Smooth muscle cell (in vitro differentiated cells): ENCODE results near the gene SKA2. TPM values are rescaled to one million over a fixed set of nuclear protein-coding genes. Genes with fewer than 3 reads are reported as not detected.

Experiments
- DNase-seq: peaks from one replicate; lab custom pipeline; 2025; ENCODE audit not compliant: unreplicated experiment; lab: John Stamatoyannopoulos, UW
- H2AFZ ChIP-seq: fragments of 200-600 bp; sonication (generic); 2 replicates; pipeline ENCODE4 v1.6.0; 2016; ENCODE audit warnings: antibody characterized with exemption, low read depth, mild to moderate bottlenecking
- H3F3A ChIP-seq: fragments of 200-600 bp; sonication (generic); 2 replicates; pipeline ENCODE4 v1.6.0; 2017; ENCODE audit warnings: antibody characterized with exemption, low read depth
- H3K27ac ChIP-seq: fragments of 200-600 bp; sonication (generic); 2 replicates; pipeline ENCODE4 v1.5.1; 2016; ENCODE audit warnings: low read depth, mild to moderate bottlenecking
- H3K27me3 ChIP-seq: fragments of 200-600 bp; sonication (generic); 2 replicates; pipeline ENCODE4 v1.6.1; 2016; ENCODE audit warnings: low read depth, mild to moderate bottlenecking
- H3K36me3 ChIP-seq: fragments of 200-600 bp; sonication (generic); 2 replicates; pipeline ENCODE4 v1.5.1; 2016; ENCODE audit warnings: low read depth
- H3K4me1 ChIP-seq: fragments of 200-600 bp; sonication (generic); 2 replicates; pipeline ENCODE4 v1.5.1; 2016; ENCODE audit warnings: low read depth
- H3K4me2 ChIP-seq: fragments of 200-600 bp; sonication (generic); 2 replicates; pipeline ENCODE4 v1.6.0; 2016; ENCODE audit warnings: mild to moderate bottlenecking
- H3K4me3 ChIP-seq: fragments of 200-600 bp; sonication (generic); 2 replicates; pipeline ENCODE4 v1.5.1; 2016; ENCODE audit warnings: mild to moderate bottlenecking
- H3K79me2 ChIP-seq: fragments of 200-600 bp; sonication (generic); 2 replicates; pipeline ENCODE4 v1.6.0; 2016; ENCODE audit warnings: low read depth, mild to moderate bottlenecking
- H3K9ac ChIP-seq: fragments of 200-600 bp; sonication (generic); 2 replicates; pipeline ENCODE4 v1.6.0; 2016; ENCODE audit warnings: low read depth
- H3K9me3 ChIP-seq: fragments of 200-600 bp; sonication (generic); replicated peaks from 2 replicates; pipeline ENCODE4 v1.5.1; 2016; ENCODE audit warnings: low read depth
- H4K20me1 ChIP-seq: fragments of 200-600 bp; sonication (generic); 2 replicates; pipeline ENCODE4 v1.6.0; 2016; ENCODE audit warnings: low read depth
- WGBS: methylation state at CpG from one replicate; pipeline ENCODE4 v1.1.7; 2016; ENCODE audit warnings: low lambda C conversion rate; 5-methylcytosine and 5-hydroxymethylcytosine counted together
- polyA plus RNA-seq: library from polyadenylated mRNA; unstranded; fragments of >200 nt; fragmentation: Nextera tagmentation; extraction: Ambion mirVana; gene quantifications from 2 replicates; pipeline ENCODE4 v1.2.1, GENCODE V29; 2016
- total RNA-seq: library from RNA; depleted of rRNA; stranded (reverse); fragments of >200 nt; gene quantifications from 2 replicates; pipeline ENCODE4 v1.2.3, GENCODE V29; 2014
- TF ChIP-seq, protein P1 (sequence below): fragments of 200-600 bp; sonication (generic); IDR thresholded peaks from 2 replicates; pipeline ENCODE4 v1.5.1; 2017; ENCODE audit warnings: borderline replicate concordance, mild to moderate bottlenecking, antibody characterized with exemption; ENCODE audit not compliant: insufficient read depth, poor library complexity, severe bottlenecking

The SKA2 gene
- total and polyA plus RNA-seq, 2 experiments from 2014 or later = 47.5 to 77.8 TPM

DNA sequence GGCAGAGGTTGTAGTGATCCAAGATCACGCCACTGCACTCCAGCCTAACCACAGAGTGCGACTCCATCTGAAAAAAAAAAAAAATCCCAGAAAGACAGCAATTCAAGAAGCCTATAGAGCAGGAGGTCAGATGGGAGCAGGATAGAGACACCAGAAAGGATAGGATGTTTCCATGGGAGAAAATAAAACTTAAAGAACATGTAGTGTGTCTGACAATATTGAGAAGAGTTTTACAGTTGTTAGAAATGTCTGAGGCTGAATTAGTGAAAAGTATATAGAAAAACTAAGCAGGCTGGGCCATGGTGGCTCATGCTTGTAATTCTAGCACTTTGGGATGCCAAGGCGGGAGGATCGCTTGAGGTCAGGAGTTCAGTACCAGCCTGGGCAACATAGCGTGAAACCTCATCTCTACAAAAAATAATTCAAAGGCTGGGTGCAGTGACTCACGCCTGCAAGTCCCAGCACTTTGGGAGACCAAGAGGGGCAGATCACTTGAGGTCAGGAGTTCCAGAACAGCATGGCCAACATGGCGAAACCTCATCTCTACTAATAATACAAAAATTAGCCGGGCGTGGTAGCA is 33.0 kb downstream of the SKA2 start:
- H3K9me3 ChIP-seq = no peaks in the 10 kb centered on the region
- no peak overlapping the region for H3K4me3 ChIP-seq
- no peak overlapping the region for H3K4me2 ChIP-seq
- H4K20me1 ChIP-seq = peaks cover 5% of the 10 kb centered on the region
- peaks cover 11% of the 10 kb centered on the region for H3K79me2 ChIP-seq
- WGBS = over 99% methylated on average over 9 of the region's 9 CpGs
- TF ChIP-seq, protein P1, sequence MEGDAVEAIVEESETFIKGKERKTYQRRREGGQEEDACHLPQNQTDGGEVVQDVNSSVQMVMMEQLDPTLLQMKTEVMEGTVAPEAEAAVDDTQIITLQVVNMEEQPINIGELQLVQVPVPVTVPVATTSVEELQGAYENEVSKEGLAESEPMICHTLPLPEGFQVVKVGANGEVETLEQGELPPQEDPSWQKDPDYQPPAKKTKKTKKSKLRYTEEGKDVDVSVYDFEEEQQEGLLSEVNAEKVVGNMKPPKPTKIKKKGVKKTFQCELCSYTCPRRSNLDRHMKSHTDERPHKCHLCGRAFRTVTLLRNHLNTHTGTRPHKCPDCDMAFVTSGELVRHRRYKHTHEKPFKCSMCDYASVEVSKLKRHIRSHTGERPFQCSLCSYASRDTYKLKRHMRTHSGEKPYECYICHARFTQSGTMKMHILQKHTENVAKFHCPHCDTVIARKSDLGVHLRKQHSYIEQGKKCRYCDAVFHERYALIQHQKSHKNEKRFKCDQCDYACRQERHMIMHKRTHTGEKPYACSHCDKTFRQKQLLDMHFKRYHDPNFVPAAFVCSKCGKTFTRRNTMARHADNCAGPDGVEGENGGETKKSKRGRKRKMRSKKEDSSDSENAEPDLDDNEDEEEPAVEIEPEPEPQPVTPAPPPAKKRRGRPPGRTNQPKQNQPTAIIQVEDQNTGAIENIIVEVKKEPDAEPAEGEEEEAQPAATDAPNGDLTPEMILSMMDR = no peak
- H3F3A ChIP-seq = no peaks in the 10 kb centered on the region
- H3K9ac ChIP-seq = no peak overlapping the region
- no peaks in the 10 kb centered on the region for H3K36me3 ChIP-seq
- no peaks in the 10 kb centered on the region for H3K4me1 ChIP-seq
- no peak for DNase-seq
- H3K27me3 ChIP-seq = no peaks in the 10 kb centered on the region
- no peak overlapping the region for H3K27ac ChIP-seq
- H2AFZ ChIP-seq = no peak overlapping the region

DNA sequence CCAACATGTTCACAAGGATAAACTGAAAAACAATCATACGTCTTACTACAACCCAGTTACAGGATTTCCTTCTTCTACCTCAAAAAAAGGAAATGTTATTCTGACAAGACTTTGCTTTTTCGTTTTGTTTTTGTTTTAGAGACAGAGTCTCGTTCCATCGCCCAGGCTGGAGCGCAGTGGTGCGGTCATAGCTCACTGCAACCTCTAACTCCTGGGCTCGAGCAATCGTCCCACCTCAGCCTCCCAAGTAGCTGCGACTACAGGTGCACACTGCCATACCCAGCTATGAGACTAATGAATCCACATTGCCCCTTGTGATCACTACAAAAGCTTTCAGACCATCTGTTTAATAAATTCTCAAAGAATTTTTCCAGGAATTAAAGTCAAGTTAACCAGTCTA is 39.5 kb downstream of the SKA2 start:
- peaks cover 5% of the 10 kb centered on the region for H4K20me1 ChIP-seq
- H3K4me3 ChIP-seq = no peak overlapping the region
- H3K79me2 ChIP-seq = peaks cover 24% of the 10 kb centered on the region
- H3K4me1 ChIP-seq = no peaks in the 10 kb centered on the region
- H3K27me3 ChIP-seq = no peaks in the 10 kb centered on the region
- H3K36me3 ChIP-seq = peaks cover 7% of the 10 kb centered on the region
- no peak overlapping the region for H3K9ac ChIP-seq
- no peaks in the 10 kb centered on the region for H3K9me3 ChIP-seq
- 96% methylated on average over 9 of the region's 9 CpGs for WGBS
- H3K27ac ChIP-seq = no peak overlapping the region
- no peaks in the 10 kb centered on the region for H3F3A ChIP-seq
- TF ChIP-seq, protein P1 = no peak
- DNase-seq = no peak
- H2AFZ ChIP-seq = no peak overlapping the region
- no peak overlapping the region for H3K4me2 ChIP-seq

DNA sequence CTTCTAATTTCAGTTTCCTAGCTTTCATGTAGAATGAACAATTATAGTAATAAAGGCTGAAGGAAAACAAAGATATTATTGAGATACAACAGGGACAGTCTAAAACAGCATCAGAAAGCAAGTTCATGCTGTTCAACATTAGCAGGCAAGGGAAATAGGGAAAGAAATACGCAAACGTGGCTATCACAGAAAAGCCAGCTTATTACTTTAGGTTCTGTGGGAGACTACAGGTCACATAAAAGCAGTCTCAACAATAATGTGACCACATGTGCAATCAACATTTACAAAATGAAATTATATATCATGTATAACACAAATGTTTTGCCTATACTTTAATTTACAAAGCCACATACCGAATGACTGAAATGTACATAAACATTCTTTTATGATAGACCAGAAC is 43.4 kb downstream of the SKA2 start:
- TF ChIP-seq, protein P1 = no peak
- Histone ChIP-seq H3K4me2 (no peak overlapping the region), H3K36me3 (peaks cover 7% of the 10 kb centered on the region), H3K4me1 (no peaks in the 10 kb centered on the region), H3K9me3 (no peaks in the 10 kb centered on the region), H3F3A (peaks cover 4% of the 10 kb centered on the region), H3K27me3 (no peaks in the 10 kb centered on the region), H3K79me2 (peaks cover 11% of the 10 kb centered on the region), H3K9ac (no peak overlapping the region), H3K27ac (no peak overlapping the region), H4K20me1 (no peaks in the 10 kb centered on the region), H3K4me3 (no peak overlapping the region), H2AFZ (no peak overlapping the region)
- no peak for DNase-seq
- 95% methylated on average over 3 of the region's 3 CpGs for WGBS

DNA sequence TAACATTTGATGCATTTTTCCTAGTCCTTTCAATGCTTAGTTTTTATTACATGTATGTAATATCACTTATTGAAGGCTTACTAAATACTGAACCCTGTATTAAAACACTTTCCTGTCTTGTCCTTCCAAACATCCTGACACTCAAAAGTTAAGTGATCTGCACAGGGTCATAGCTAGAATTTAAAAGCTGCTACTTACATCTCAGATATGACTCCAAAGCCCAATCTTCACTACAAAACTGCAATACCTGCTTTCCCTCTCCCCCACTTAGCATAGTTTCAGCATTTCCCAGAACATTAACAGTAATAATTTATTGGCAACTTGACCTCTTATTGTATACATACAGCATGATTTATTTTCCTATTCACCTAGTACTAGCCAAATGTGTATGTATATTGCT is 44.0 kb downstream of the SKA2 start:
- Histone ChIP-seq H3K79me2 (peaks cover 5% of the 10 kb centered on the region), H3K4me3 (no peak overlapping the region), H3K4me2 (no peak overlapping the region), H3K4me1 (no peaks in the 10 kb centered on the region), H3K9ac (no peak overlapping the region), H3K9me3 (no peaks in the 10 kb centered on the region), H3K27ac (no peak overlapping the region), H4K20me1 (no peaks in the 10 kb centered on the region), H3F3A (peaks cover 4% of the 10 kb centered on the region), H3K36me3 (peaks cover 7% of the 10 kb centered on the region), H2AFZ (no peak overlapping the region), H3K27me3 (no peaks in the 10 kb centered on the region)
- DNase-seq = no peak
- TF ChIP-seq, protein P1 = no peak
